WERI-Rb-1 (cell line): ENCODE results near the gene PHGDH.
A peak's percentile ranks its signal among the peaks of the same experiment; 100 is the strongest.

Experiments used
- DNase-seq: peaks from one replicate; pipeline ENCODE4 v3.0.0-alpha.2; 2020
- H3K27ac ChIP-seq: fragments of 250-450 bp; sonication (Bioruptor Pico); 2 replicates; pipeline ENCODE4 v1.5.1; 2020; ENCODE audit warnings: mild to moderate bottlenecking, moderate library complexity
- H3K27me3 ChIP-seq: fragments of 250-450 bp; sonication (Bioruptor Pico); 2 replicates; pipeline ENCODE4 v1.5.1; 2021; ENCODE audit warnings: mild to moderate bottlenecking, low read depth, moderate library complexity; ENCODE audit not compliant: insufficient read depth, severe bottlenecking
- H3K36me3 ChIP-seq: fragments of 250-450 bp; sonication (Bioruptor Pico); 2 replicates; pipeline ENCODE4 v1.5.1; 2020; ENCODE audit warnings: mild to moderate bottlenecking, moderate library complexity
- H3K4me3 ChIP-seq: 2 replicates; pipeline ENCODE4 v1.5.1; 2011; ENCODE audit warnings: low read depth, mild to moderate bottlenecking, control low read depth, low read length
- H3K9me3 ChIP-seq: fragments of 250-450 bp; sonication (Bioruptor Pico); 2 replicates; pipeline ENCODE4 v1.5.1; 2021; ENCODE audit warnings: mild to moderate bottlenecking, moderate library complexity; ENCODE audit not compliant: severe bottlenecking
- CTCF ChIP-seq: IDR thresholded peaks from 2 replicates; pipeline ENCODE4 v1.5.1; 2011; ENCODE audit warnings: low read depth, mild to moderate bottlenecking, control low read depth, inconsistent platforms, low read length

Gene PHGDH

GRCh38 chr1:119766374-119766794, 54.6 kb downstream of the PHGDH start:
- H3K9me3 ChIP-seq, result no peaks in the 10 kb centered on the region
- H3K36me3 ChIP-seq, result no peaks in the 10 kb centered on the region
- no peak for DNase-seq
- H3K4me3 ChIP-seq, result no peak overlapping the region
- no peak overlapping the region for H3K27ac ChIP-seq
- no peaks in the 10 kb centered on the region for H3K27me3 ChIP-seq
- no peak for TF ChIP-seq CTCF

- DNase-seq, result no peak
- Histone ChIP-seq H3K36me3 (no peaks in the 10 kb centered on the region), H3K27ac (no peak overlapping the region), H3K4me3 (no peak overlapping the region), H3K9me3 (no peaks in the 10 kb centered on the region), H3K27me3 (no peaks in the 10 kb centered on the region)
- TF ChIP-seq CTCF, result no peak
Measured at GRCh38 chr1:119767486-119767885, 55.8 kb downstream of the PHGDH start.

GRCh38 chr1:119768778-119769177, 57.0 kb downstream of the PHGDH start, which contains the start of gene HMGCS2:
Gene HMGCS2, minus strand, starts transcription at chr1:119768905. Its CDS starts 61 bp downstream, at chr1:119768844.
- H3K36me3 ChIP-seq, result no peaks in the 10 kb centered on the region
- DNase-seq, result no peak
- no peaks in the 10 kb centered on the region for H3K27me3 ChIP-seq
- H3K9me3 ChIP-seq, result no peaks in the 10 kb centered on the region
- H3K4me3 ChIP-seq, result no peak within 1 kb of the TSS
- TF ChIP-seq CTCF, result no peak
- no peak within 1 kb of the TSS for H3K27ac ChIP-seq

- peak; percentile 27 for DNase-seq
Measured at GRCh38 chr1:119771016-119771415, 59.3 kb downstream of the PHGDH start.

GRCh38 chr1:119771770-119772169, 60.0 kb downstream of the PHGDH start:
- no peaks in the 10 kb centered on the region for H3K36me3 ChIP-seq
- H3K27me3 ChIP-seq, result no peaks in the 10 kb centered on the region
- no peak overlapping the region for H3K27ac ChIP-seq
- no peak overlapping the region for H3K4me3 ChIP-seq
- TF ChIP-seq CTCF, result no peak
- DNase-seq, result no peak
- H3K9me3 ChIP-seq, result no peaks in the 10 kb centered on the region

More at GRCh38 chr1:119771016-119771415, 59.3 kb downstream of the PHGDH start:
- no peaks in the 10 kb centered on the region for H3K27me3 ChIP-seq
- no peaks in the 10 kb centered on the region for H3K36me3 ChIP-seq
- no peaks in the 10 kb centered on the region for H3K9me3 ChIP-seq
- no peak overlapping the region for H3K27ac ChIP-seq
- H3K4me3 ChIP-seq, result no peak overlapping the region
- TF ChIP-seq CTCF, result peak; percentile 48; the same call in 1 of the 2 replicates

- Histone ChIP-seq H3K9me3 (no peaks in the 10 kb centered on the region), H3K36me3 (no peaks in the 10 kb centered on the region), H3K27ac (no peak overlapping the region), H3K4me3 (no peak overlapping the region), H3K27me3 (no peaks in the 10 kb centered on the region)
- TF ChIP-seq CTCF, result no peak
- DNase-seq, result no peak
Measured at GRCh38 chr1:119772298-119772697, 60.6 kb downstream of the PHGDH start.
